Endothelial cell of umbilical vein (primary cell): Measurements from ENCODE around the gene FARP1. TPM values are rescaled to one million over a fixed set of nuclear protein-coding genes. Genes with fewer than 3 reads are reported as not detected.

Experiments used
- BruUV-seq: library from RNA; stranded (reverse); fragments of 400-500 nt; replicated peaks from 2 replicates; lab custom pipeline; 2021; lab: Mats Ljungman, UMichigan
- CTCF ChIA-PET: fragments of 300-600, 350-600 bp; sonication (Branson Sonifier 250); formaldehyde crosslinking; loops from one replicate; lab custom pipeline; 2021; ENCODE audit warnings: antibody characterized with exemption, inconsistent platforms; lab: Charles Lee
- POLR2A ChIA-PET: fragments of 300-600, 350-600 bp; sonication (Branson Sonifier 250); formaldehyde crosslinking; loops from one replicate; lab custom pipeline; 2021; ENCODE audit warnings: antibody characterized with exemption, inconsistent platforms; lab: Charles Lee
- DNase-seq: peaks from one replicate; pipeline ENCODE4 v3.0.0-alpha.2; 2011; ENCODE audit warnings: low read depth, low spot score
- FAIRE-seq: peaks from 2 replicates; lab custom pipeline; 2011; peaks lifted over from hg19 to GRCh38; lab: Jason Lieb, UNC
- H2AFZ ChIP-seq: 2 replicates; pipeline ENCODE4 v1.6.0; 2012; ENCODE audit warnings: low read depth, low read length, control low read depth, inconsistent platforms
- H3K27ac ChIP-seq: 2 replicates; pipeline ENCODE4 v1.5.1; 2011; ENCODE audit warnings: low read depth, mild to moderate bottlenecking, control low read depth, low read length, moderate library complexity; ENCODE audit not compliant: insufficient read depth
- H3K27me3 ChIP-seq, 2 experiments: 2 replicates each; pipeline versions ENCODE4 v1.6.0 to v1.6.1; 2011; ENCODE audit warnings: low read length in 2 of 2, mixed read lengths in 1 of 2; ENCODE audit not compliant: control insufficient read depth in 2 of 2, insufficient read depth in 2 of 2
- H3K36me3 ChIP-seq, 2 experiments: 2 replicates in 1 of 2; 3 replicates in 1 of 2; pipeline ENCODE4 v1.5.1; 2011; ENCODE audit warnings: low read length in 2 of 2, mild to moderate bottlenecking in 1 of 2, moderate library complexity in 1 of 2; ENCODE audit not compliant: control insufficient read depth in 2 of 2, insufficient read depth in 2 of 2; ENCODE audit errors: extremely low read depth in 1 of 2
- H3K4me1 ChIP-seq: 3 replicates; pipeline ENCODE4 v1.5.1; 2011; ENCODE audit warnings: mild to moderate bottlenecking, low read length; ENCODE audit not compliant: control insufficient read depth, insufficient read depth; ENCODE audit errors: extremely low read depth
- H3K4me2 ChIP-seq: 2 replicates; pipeline ENCODE4 v1.6.1; 2011; ENCODE audit warnings: low read length, control low read depth, mixed read lengths; ENCODE audit not compliant: insufficient read depth
- H3K4me3 ChIP-seq, 3 experiments: fragments of 200-600 bp in 1 of 3; sonication (generic), shearing (Covaris generic) in 1 of 3; replicated peaks in 1 of 3; 2 replicates each; pipeline ENCODE4 v1.5.1; 2011 to 2016; ENCODE audit warnings: control low read depth in 3 of 3, low read length in 3 of 3, mild to moderate bottlenecking in 2 of 3, inconsistent platforms in 1 of 3, low read depth in 1 of 3, moderate library complexity in 1 of 3; ENCODE audit not compliant: insufficient read depth in 1 of 3
- H3K79me2 ChIP-seq: 2 replicates; pipeline ENCODE4 v1.6.0; 2012; ENCODE audit warnings: low read length, inconsistent platforms; ENCODE audit not compliant: control insufficient read depth, insufficient read depth
- H3K9ac ChIP-seq: replicated peaks from 2 replicates; pipeline ENCODE3; 2011; ENCODE audit warnings: low read length, control low read depth; ENCODE audit not compliant: insufficient read depth; ENCODE audit errors: extremely low read depth
- H3K9me1 ChIP-seq: replicated peaks from 3 replicates; pipeline ENCODE4 v1.6.0; 2011; ENCODE audit warnings: mild to moderate bottlenecking, low read length; ENCODE audit not compliant: control insufficient read depth, insufficient read depth; ENCODE audit errors: extremely low read depth
- H3K9me3 ChIP-seq: replicated peaks from 2 replicates; pipeline ENCODE4 v1.5.1; 2012; ENCODE audit warnings: low read length, inconsistent platforms; ENCODE audit not compliant: control insufficient read depth, insufficient read depth
- H4K20me1 ChIP-seq: replicated peaks from 2 replicates; pipeline ENCODE3; 2011; ENCODE audit warnings: mild to moderate bottlenecking, low read length; ENCODE audit not compliant: control insufficient read depth, insufficient read depth; ENCODE audit errors: extremely low read depth
- EZH2 ChIP-seq: IDR thresholded peaks from 2 replicates; pipeline ENCODE4 v1.6.1; 2012; ENCODE audit warnings: borderline replicate concordance, low read depth, mild to moderate bottlenecking, moderate library complexity, low read length, inconsistent platforms; ENCODE audit not compliant: severe bottlenecking
- FOS ChIP-seq: IDR thresholded peaks from 2 replicates; pipeline ENCODE4 v1.6.1; 2011; ENCODE audit warnings: mild to moderate bottlenecking, low read length, moderate library complexity, borderline replicate concordance; ENCODE audit not compliant: insufficient read depth
- GATA2 ChIP-seq: IDR thresholded peaks from 2 replicates; pipeline ENCODE4 v1.7.0; 2011; ENCODE audit warnings: low read depth, mild to moderate bottlenecking, moderate library complexity, mixed read lengths, low read length; ENCODE audit not compliant: insufficient read length, insufficient read depth
- JUN ChIP-seq: IDR thresholded peaks from 2 replicates; pipeline ENCODE4 v1.6.1; 2011; ENCODE audit warnings: borderline replicate concordance, low read depth; ENCODE audit not compliant: insufficient read length, insufficient read depth
- MYC ChIP-seq: IDR thresholded peaks from one replicate; pipeline ENCODE4 v1.6.1; 2011; ENCODE audit warnings: mild to moderate bottlenecking, low read depth, low read length
- POLR2A ChIP-seq: IDR thresholded peaks from 2 replicates; pipeline ENCODE4 v1.6.1; 2012; ENCODE audit warnings: low read depth, mild to moderate bottlenecking, control low read depth, low read length
- POLR2AphosphoS5 ChIP-seq: IDR thresholded peaks from 2 replicates; pipeline ENCODE4 v1.6.1; 2012; ENCODE audit warnings: low read depth, mild to moderate bottlenecking, control low read depth, low read length, moderate library complexity; ENCODE audit not compliant: insufficient read depth
- dilution Hi-C: fragments of 300-500 bp; cut with MboI; formaldehyde crosslinking; loops from one replicate; pipeline ENCODE4 v1.15.0; 2019; ENCODE audit warnings: low sequenced_read_pairs; ENCODE audit not compliant: extremely low pct_ligation_motif_present
- intact Hi-C: fragments of 100-400 bp; cut with micrococcal nuclease; formaldehyde crosslinking; loops from one replicate; pipeline ENCODE4 v1.10.0; 2022
- polyA plus RNA-seq, 4 experiments: library from polyadenylated mRNA; depleted of rRNA in 3 of 4; stranded (reverse) in 3 of 4; unstranded in 1 of 4; fragments of >200 nt; gene quantifications; 2 replicates each; pipeline versions ENCODE4 v1.2.1 to v1.2.3, GENCODE V29; 2011 to 2012; ENCODE audit warnings: missing spikeins in 1 of 4
- total RNA-seq: library from RNA; stranded (reverse); gene quantifications from 2 replicates; pipeline ENCODE4 v1.2.3, GENCODE V29; 2021
- TF ChIP-seq, protein P1 (sequence below), 2 donors: IDR thresholded peaks; 1 replicate in 1 of 2; 2 replicates in 1 of 2; pipeline ENCODE4 v1.5.1; 2011; ENCODE audit warnings: low read length in 2 of 2, mild to moderate bottlenecking in 2 of 2, moderate library complexity in 2 of 2, control low read depth in 1 of 2, inconsistent platforms in 1 of 2, low read depth in 1 of 2; ENCODE audit not compliant: insufficient read depth in 1 of 2; ENCODE audit errors: extremely low read depth in 1 of 2
- TF ChIP-seq, protein P2 (sequence below): IDR thresholded peaks from 2 replicates; pipeline ENCODE4 v1.6.1; 2011; ENCODE audit not compliant: insufficient read depth, insufficient read length

The FARP1 gene
- total and polyA plus RNA-seq, 2 donors (not counting 3 experiments of a cell fraction or from before 2014, with no cell fraction given), result 19.0 to 77.7 TPM

DNA sequence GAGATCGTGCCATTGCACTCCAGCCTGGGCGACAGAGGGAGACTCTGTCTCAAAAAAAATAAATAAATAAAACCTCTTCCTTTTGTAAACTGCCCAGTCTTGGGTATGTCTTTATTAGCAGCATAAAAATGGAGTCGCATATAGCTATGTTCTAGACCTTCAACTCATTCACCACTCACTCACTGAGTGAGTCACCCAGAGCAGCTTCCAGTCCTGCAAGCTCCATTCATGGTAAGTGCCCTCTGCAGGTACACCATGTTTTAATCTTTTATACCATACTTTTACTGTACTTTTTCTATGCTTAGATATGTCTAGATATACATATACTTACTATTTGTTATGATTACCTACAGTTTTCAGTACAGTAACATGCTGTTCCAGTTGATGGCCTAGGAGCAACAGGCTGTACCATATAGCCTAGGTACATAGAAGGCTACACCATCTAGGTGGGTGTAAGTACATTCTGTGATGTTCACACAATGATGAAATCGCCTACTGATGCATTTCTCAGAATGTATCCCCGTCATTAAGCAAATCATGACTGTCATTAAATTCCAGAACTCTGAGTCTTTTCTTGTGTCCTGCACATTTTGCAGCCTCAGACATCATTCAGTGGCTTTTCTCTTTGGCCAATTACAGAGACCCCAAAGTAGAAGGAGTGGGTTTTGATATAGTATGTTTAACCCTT is 13.7 kb upstream of the FARP1 start:
- H3K4me2 ChIP-seq, result no peak overlapping the region
- no peak overlapping the region for H3K4me3 ChIP-seq
- POLR2A ChIA-PET, result no interaction called here
- CTCF ChIA-PET, result no interaction called here
- dilution Hi-C loops (no loop called here), intact Hi-C loops (no loop called here)
- no peaks in the 10 kb centered on the region for H3K9me1 ChIP-seq
- no peaks in the 10 kb centered on the region for H3K9me3 ChIP-seq
- TF ChIP-seq, protein P1, sequence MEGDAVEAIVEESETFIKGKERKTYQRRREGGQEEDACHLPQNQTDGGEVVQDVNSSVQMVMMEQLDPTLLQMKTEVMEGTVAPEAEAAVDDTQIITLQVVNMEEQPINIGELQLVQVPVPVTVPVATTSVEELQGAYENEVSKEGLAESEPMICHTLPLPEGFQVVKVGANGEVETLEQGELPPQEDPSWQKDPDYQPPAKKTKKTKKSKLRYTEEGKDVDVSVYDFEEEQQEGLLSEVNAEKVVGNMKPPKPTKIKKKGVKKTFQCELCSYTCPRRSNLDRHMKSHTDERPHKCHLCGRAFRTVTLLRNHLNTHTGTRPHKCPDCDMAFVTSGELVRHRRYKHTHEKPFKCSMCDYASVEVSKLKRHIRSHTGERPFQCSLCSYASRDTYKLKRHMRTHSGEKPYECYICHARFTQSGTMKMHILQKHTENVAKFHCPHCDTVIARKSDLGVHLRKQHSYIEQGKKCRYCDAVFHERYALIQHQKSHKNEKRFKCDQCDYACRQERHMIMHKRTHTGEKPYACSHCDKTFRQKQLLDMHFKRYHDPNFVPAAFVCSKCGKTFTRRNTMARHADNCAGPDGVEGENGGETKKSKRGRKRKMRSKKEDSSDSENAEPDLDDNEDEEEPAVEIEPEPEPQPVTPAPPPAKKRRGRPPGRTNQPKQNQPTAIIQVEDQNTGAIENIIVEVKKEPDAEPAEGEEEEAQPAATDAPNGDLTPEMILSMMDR (IDR thresholded peaks at IDR 0.05; ENCODE audit: extremely low read depth in 1 of 2, insufficient read depth in 1 of 2, low read depth in 1 of 2, low read length in 2 of 2), result no peak
- TF ChIP-seq FOS (no peak), EZH2 (no peak), MYC (no peak), POLR2A (no peak), JUN (no peak), POLR2AphosphoS5 (no peak), GATA2 (no peak)
- TF ChIP-seq, protein P2, sequence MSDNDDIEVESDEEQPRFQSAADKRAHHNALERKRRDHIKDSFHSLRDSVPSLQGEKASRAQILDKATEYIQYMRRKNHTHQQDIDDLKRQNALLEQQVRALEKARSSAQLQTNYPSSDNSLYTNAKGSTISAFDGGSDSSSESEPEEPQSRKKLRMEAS, result no peak
- H3K27ac ChIP-seq, result no peak overlapping the region
- FAIRE-seq (no peak), DNase-seq (no peak)
- no peak overlapping the region for H2AFZ ChIP-seq
- no TSS peak for BruUV-seq
- H3K27me3 ChIP-seq, result peaks cover 0 to 9% of the 10 kb centered on the region in 2 experiments
- H3K4me1 ChIP-seq, result no peaks in the 10 kb centered on the region
- no peaks in the 10 kb centered on the region for H4K20me1 ChIP-seq
- H3K9ac ChIP-seq, result no peak overlapping the region
- no peaks in the 10 kb centered on the region for H3K79me2 ChIP-seq
- H3K36me3 ChIP-seq, result no peaks in the 10 kb centered on the region
